Activated naive CD4-positive, alpha-beta T cell (primary cell): ENCODE results near the gene ENOX1.

Experiments used
- DNase-seq, 4 experiments: peaks; one replicate each; lab custom pipeline; 2025; lab: John Stamatoyannopoulos, UW

Gene ENOX1

DNA sequence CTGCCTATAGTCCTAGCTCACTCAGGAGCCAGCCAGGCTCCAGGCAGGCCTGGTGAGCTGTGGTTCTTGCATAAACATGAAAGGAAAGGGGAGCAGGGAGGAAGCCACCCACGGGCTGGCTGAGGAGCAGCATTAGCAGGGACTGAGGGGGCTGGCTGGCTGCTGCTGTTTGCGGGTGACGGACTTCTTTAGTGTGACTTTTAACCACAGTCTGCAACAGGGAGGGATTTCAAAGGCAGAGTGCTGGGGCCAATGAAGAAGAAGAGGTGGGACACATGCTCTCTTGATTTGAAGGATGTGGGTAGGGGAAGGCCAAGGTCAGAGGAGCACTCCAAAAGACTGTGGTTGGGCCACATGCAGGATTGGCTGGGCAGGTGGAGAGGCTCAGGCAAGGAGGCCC, 540.4 kb downstream of the ENOX1 start:
- DNase-seq = no peak

- no peak for DNase-seq
Observed at GRCh38 chr13:43245374-43245964, 541.3 kb downstream of the ENOX1 start.

DNA sequence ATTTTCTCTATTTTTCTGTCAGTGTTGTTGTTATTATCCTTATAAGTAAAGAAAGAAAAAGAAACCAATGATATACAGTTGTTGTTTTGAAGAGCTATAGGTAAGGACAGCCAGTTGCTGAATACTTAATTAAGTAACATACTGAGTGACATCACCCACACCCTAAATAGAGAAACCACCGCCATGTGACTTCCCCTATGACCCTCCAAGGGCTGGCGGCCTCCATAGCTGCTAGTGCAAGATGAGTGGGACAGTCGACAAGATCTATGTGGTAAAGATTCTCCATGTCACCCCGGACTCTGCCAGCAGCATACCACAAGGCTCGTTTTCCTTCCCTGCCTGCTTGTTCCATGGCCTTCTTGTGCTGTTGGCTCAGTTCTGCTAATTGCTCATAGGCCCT, 542.3 kb downstream of the ENOX1 start:
- no peak for DNase-seq

- no peak for DNase-seq
Observed at GRCh38 chr13:43243711-43244110, 543.1 kb downstream of the ENOX1 start.

DNA sequence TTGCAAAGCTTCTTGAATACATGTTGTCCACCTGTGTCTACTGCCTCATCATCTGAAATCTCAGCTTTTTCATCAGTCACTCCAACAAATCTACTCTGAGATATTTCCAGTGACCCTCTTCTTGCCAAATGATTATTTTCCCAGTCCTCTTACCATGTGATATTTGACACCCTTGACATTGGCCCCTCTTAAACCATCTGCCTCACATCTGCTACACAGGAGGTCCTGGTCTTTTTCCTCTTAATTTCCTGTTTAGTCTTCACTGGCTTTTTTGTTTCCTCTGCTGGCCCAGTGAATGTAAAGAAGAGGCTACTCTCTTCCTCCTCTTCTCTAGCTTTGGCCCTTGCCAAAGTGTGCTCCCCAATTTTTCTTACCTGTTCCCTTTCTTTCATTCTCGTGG, 544.7 kb downstream of the ENOX1 start:
- DNase-seq = no peak

DNA sequence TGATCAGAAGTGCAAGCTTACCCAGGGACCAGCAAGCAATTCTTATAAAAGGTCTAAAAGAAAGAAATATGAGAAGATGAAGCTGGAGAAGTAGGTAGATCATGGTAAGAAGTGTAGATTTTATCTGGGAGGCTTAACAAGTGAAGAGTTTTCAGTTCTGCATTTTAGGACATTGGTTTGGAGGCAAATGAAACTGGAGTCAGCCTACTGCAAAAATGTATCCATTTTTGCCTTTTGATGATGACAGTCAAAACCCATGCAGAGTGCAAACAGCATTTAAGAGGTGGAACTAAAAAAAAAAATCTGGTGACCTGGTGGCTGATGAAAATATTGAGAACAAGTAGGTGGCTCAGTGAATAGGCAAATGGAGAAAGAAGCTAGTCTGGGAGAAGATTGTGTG, 546.5 kb downstream of the ENOX1 start:
- no peak for DNase-seq

DNA sequence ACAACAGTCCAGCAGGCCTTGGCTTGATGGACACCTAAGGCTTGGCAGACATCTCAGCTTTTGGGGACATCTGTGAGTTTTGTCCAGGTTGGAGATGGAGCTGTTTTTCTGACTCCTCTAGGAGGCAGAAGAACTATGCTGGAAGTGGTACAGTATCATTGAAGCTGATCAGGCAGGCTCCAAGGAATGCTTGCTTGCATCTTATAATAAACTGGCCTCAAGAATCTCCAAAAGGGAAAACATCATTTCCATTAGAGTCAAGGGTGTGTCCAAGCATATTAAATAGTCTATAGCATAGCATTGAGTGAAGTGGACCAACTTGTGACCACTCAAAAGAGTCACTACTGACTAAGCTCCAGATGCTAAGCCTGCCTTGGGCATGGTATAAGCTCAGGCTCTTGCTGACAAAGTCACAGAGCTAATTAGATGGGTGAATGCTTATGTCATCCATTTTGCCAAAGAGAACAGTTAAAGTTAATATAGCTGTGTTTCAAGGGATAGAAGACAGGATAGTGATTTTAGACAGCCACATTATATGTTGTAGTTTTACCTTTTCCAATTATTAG, 547.4 kb downstream of the ENOX1 start:
- no peak for DNase-seq

- DNase-seq = no peak
Observed at GRCh38 chr13:43238341-43239083, 548.3 kb downstream of the ENOX1 start.

DNA sequence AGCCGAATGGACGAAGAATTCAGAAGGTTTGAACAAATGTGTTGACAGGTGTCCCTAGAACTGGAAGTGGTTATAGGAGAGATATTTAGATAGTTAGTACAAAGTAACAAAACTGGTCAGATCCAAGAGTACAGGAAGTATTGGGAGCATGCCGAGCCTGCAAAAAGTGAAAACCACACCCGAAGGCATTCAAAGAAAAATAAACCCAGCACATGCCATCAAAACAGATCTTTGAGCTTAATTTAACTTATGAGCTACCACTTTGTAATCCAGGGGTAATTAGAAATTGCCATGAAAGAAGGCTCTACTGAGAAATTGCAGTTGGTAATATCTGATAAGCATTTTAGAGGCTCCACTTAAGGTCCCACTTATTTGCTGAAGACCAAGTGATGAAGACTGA, 549.2 kb downstream of the ENOX1 start:
- DNase-seq = no peak

- DNase-seq = no peak
Observed at GRCh38 chr13:43235028-43235427, 551.7 kb downstream of the ENOX1 start.

DNA sequence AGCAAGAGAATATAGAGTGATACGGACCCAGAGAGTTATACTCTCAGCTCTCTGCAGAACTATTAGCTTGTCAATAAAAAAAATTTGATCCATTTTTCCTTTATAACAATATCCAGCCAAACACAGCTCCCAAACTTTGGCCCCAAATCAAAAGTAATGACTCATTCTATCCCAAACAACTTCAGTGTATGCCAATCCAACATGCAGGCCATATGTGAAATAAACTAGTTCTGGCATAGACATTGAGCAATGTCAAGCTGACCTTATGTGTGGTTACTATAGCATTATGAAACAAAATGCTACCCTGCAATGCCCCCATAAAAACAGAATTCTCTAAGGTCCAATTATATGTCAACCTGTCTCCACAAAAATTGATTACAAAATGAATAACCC, 553.9 kb downstream of the ENOX1 start:
- no peak for DNase-seq

DNA sequence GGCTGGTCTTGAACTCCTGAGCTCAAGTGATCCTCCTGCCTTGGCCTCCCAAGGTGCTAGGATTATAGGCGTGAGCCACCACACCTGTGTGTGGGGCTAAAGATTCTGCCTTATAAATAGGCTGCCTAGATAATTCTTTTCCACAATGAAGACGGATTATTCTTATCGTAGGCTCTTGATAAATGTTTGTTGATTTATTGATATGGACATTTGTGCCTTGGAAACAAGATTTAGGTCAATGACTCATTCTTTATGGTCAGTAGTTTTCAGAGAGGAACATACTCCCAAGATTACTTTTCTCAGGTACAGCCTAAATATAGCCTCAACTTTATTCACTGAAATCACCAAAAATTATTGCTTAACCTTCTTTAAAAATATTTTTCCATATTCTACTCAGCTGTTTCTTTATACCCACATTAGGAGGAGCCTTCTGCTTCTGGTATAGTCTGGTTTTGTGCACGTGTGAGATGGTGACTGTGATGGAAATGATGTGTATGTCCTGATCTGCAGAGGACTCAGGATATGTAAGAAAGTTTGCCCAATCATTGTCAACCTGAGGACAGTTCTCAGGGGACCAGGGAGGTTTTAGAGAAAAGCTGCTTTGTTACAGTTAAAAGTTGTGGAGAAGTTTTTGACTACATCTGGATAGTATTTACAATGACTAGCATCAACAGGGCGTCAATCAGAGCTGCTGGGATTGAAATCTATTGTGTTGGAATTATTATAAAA, 554.5 kb downstream of the ENOX1 start:
- no peak for DNase-seq

DNA sequence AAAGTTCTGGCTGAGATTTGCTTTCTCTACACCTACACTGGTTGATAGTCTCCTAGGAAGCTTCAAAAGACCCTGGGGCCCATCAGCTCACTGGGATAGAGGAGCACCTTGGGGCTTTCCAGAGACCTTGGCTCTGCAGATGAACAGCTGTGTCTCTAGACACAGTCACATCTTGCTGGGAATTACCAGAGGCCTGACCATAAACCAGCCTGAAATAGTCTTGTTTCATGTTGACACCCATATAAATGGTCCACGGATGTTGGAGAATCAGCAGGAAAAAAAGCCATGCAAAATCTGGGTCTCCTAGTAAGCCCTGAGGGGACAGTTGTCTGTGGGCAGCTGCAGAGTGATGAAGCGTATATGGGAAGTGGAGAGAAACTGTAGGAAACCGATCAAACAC, 555.8 kb downstream of the ENOX1 start:
- no peak for DNase-seq

GRCh38 chr13:43229506-43229905, 557.3 kb downstream of the ENOX1 start:
- DNase-seq = no peak

- DNase-seq = no peak
Observed at GRCh38 chr13:43227721-43228120, 559.1 kb downstream of the ENOX1 start.

- no peak for DNase-seq
Observed at GRCh38 chr13:43223216-43223615, 563.6 kb downstream of the ENOX1 start.

DNA sequence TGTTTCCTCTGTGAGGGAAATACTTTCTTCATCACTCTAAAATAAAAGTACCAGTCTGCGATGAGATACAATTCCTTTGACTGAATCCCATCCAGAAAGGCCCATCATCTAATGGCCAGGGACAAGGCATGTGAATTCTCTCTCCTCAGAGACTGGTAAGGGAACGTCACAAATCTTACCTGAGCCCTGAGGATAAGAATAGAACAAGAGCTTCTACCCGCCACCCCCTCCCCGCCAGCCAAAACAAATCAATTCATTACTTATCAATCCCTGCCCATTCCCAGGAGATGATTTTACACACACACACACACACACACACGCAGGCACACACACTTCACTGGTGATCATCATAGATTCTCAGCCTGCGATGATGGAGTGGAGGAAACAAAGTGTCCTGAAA, 564.7 kb downstream of the ENOX1 start:
- no peak for DNase-seq

DNA sequence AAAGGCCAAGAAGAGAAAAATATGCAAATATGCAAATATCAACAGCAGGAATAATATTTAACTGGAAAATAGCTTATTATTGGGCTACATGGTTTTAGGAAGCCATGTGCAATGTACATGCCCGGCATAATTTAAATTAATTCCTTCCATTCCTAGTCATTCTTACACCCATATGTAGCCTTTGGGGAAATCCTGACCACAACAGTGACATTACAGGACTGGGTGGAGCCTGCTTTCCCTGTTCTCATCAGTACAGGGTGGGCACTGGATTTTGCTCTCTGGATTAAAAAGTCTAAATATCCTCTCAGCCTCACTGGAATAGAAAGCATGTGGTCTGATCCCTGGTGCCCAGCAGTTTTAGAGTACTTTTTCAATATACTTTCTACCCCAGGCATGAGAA, 565.2 kb downstream of the ENOX1 start:
- DNase-seq = no peak

GRCh38 chr13:43220873-43221595, 565.7 kb downstream of the ENOX1 start:
- DNase-seq = no peak

DNA sequence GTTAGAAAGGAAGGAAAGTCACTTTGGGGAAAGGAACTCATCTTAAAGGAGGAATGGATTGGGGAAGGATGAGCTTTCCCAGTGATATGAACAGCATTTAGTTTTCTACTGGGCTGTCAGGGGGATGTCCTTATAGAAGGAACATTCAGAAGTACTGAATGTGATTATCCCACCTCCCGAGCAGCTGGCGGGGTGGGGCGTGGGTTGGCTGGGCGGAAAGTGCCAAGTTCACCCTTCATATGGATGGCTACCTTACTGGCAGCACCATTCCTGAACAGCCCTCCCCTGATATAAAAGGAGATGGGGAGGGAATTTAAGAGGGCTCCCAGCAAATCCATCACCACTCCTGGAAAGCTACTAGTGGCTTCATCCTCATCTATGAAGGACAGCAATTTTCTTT, 572.6 kb downstream of the ENOX1 start:
- DNase-seq = no peak

GRCh38 chr13:43206838-43207237, 579.9 kb downstream of the ENOX1 start:
- no peak for DNase-seq

DNA sequence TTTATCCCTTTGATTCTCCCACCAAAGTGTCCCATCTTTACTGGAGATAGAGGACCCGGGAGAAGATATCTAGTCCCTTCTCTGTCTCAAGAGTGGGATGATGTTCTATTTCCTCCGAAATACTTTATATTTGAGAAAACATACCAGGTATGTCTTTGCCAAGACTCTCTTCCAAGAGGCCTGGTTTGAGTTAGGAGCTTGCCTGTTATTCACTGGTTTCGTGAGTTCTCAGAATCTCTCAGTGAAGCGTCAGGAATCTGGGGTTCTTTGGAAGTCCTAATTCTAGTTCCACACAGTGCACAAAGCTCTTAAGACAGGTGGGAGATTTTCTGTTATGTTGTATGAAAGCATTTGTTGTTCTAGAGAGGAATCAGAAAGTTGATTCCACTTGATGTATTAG, 581.4 kb downstream of the ENOX1 start:
- no peak for DNase-seq
